ENCODE measurements around the gene TUBB6.

Gene TUBB6

GRCh38 chr18:12314591-12315305 lies 6.7 kb downstream of the TUBB6 start:
- POLR2A ChIA-PET, result interaction anchor here (1.0 to 1.2 kb wide), 2 partner anchors 10 to 63 kb away, joined by 3 to 4 read pairs; partner anchors contain the start of gene AFG3L2

GRCh38 chr18:12315490-12315889 lies 7.4 kb downstream of the TUBB6 start:
- no peak overlapping the region for H3K4me3 ChIP-seq (ENCODE audit: low read depth, low read length)
- no peak for TF ChIP-seq ZNF843 (tag by site-specific recombination; IDR thresholded peaks at IDR 0.05)
- TF ChIP-seq GLI2 (tag by site-specific recombination; IDR thresholded peaks at IDR 0.05; ENCODE audit: borderline replicate concordance, low read depth), result no peak
- no peak for TF ChIP-seq ZFP37 (tag by site-specific recombination; IDR thresholded peaks at IDR 0.05)
- TF ChIP-seq ZFP41 (tag by site-specific recombination; IDR thresholded peaks at IDR 0.05; ENCODE audit: borderline replicate concordance), result no peak
- no peak for TF ChIP-seq MYNN (tag by site-specific recombination; IDR thresholded peaks at IDR 0.05; ENCODE audit: borderline replicate concordance)
- TF ChIP-seq ZNF768 (tag by site-specific recombination; IDR thresholded peaks at IDR 0.05), result no peak
- no peak for TF ChIP-seq KLF7 (tag by site-specific recombination; IDR thresholded peaks at IDR 0.05; ENCODE audit: borderline replicate concordance)
- TF ChIP-seq ZNF391 (tag by site-specific recombination; IDR thresholded peaks at IDR 0.05; ENCODE audit: borderline replicate concordance, low read depth), result no peak
- no peak for TF ChIP-seq ZSCAN30 (tag by site-specific recombination; IDR thresholded peaks at IDR 0.05)
- TF ChIP-seq ZBTB17 (tag by site-specific recombination; IDR thresholded peaks at IDR 0.05), result no peak
- POLR2A ChIA-PET, result interaction anchor here (1.0 kb wide), 1 partner anchor 62 kb away, joined by 4 read pairs; the partner anchor contains the start of gene AFG3L2
- no peaks in the 10 kb centered on the region for H3K4me1 ChIP-seq (ENCODE audit: control insufficient read depth, insufficient read depth, low read length)
- H3K27ac ChIP-seq (ENCODE audit: extremely low read depth, low read depth, low read length), result no peak overlapping the region
- no peaks in the 10 kb centered on the region for H3K9me3 ChIP-seq (ENCODE audit: control insufficient read depth, insufficient read depth, low read depth, low read length)
- CTCF ChIA-PET, result interaction anchor here (1.1 to 12.6 kb wide), 2 partner anchors 12 to 44 kb away, joined by 4 to 101 read pairs; no protein-coding TSS in a partner anchor
- peaks cover 40 to 78% of the 10 kb centered on the region in 2 experiments for H3K36me3 ChIP-seq (ENCODE audit: control insufficient read depth in 2 of 2, insufficient read depth in 1 of 2, low read length in 2 of 2)

More at GRCh38 chr18:12314591-12315305, 6.7 kb downstream of the TUBB6 start:
- TF ChIP-seq SP2 (tag by site-specific recombination; IDR thresholded peaks at IDR 0.05), result no peak
- TF ChIP-seq ZNF449 (tag by site-specific recombination; IDR thresholded peaks at IDR 0.05), result no peak
- TF ChIP-seq ZNF776 (tag by site-specific recombination; IDR thresholded peaks at IDR 0.05; ENCODE audit: borderline replicate concordance), result no peak
- no peak for TF ChIP-seq ZNF26 (tag by site-specific recombination; IDR thresholded peaks at IDR 0.05)
- no peak for TF ChIP-seq ZNF248 (tag by site-specific recombination; IDR thresholded peaks at IDR 0.05)
- no peak for TF ChIP-seq GLI2 (tag by site-specific recombination; IDR thresholded peaks at IDR 0.05; ENCODE audit: borderline replicate concordance, low read depth)
- no peak for TF ChIP-seq ZNF335 (tag by site-specific recombination; conservative IDR thresholded peaks at IDR 0.05)
- TF ChIP-seq ZNF214 (tag by site-specific recombination; IDR thresholded peaks at IDR 0.05; ENCODE audit: borderline replicate concordance), result no peak
- TF ChIP-seq ZNF621 (tag by site-specific recombination; IDR thresholded peaks at IDR 0.05), result no peak
- TF ChIP-seq HOXA7 (CRISPR knock-in tag; IDR thresholded peaks at IDR 0.05; ENCODE audit: borderline replicate concordance), result no peak
- no peak for TF ChIP-seq INSM2 (tag by site-specific recombination; IDR thresholded peaks at IDR 0.05)
- TF ChIP-seq ZNF416 (tag by site-specific recombination; IDR thresholded peaks at IDR 0.05), result no peak
- TF ChIP-seq SETDB1 (IDR thresholded peaks at IDR 0.05; ENCODE audit: insufficient read length, low read length), result no peak
- no peak for TF ChIP-seq ZNF548 (tag by site-specific recombination; IDR thresholded peaks at IDR 0.05)
- no peak for TF ChIP-seq ZNF324 (tag by site-specific recombination; IDR thresholded peaks at IDR 0.05)
- TF ChIP-seq ZNF585B (tag by site-specific recombination; IDR thresholded peaks at IDR 0.05), result no peak
- TF ChIP-seq ZNF768 (tag by site-specific recombination; IDR thresholded peaks at IDR 0.05), result no peak
- TF ChIP-seq ZNF132 (tag by site-specific recombination; IDR thresholded peaks at IDR 0.05; ENCODE audit: borderline replicate concordance), result no peak
- TF ChIP-seq MZF1 (tag by site-specific recombination; IDR thresholded peaks at IDR 0.05; ENCODE audit: borderline replicate concordance), result no peak
- Histone ChIP-seq H3K9me3 (ENCODE audit: control insufficient read depth, insufficient read depth, low read depth, low read length) (no peaks in the 10 kb centered on the region), H3K4me1 (ENCODE audit: control insufficient read depth, insufficient read depth, low read length) (no peaks in the 10 kb centered on the region), H3K36me3 (ENCODE audit: control insufficient read depth in 2 of 2, insufficient read depth in 1 of 2, low read length in 2 of 2) (peaks cover 41 to 81% of the 10 kb centered on the region in 2 experiments), H3K27ac (ENCODE audit: extremely low read depth, low read depth, low read length) (no peak overlapping the region), H3K4me3 (ENCODE audit: low read depth, low read length) (no peak overlapping the region)
- CTCF ChIA-PET, result interaction anchor here (1.1 to 12.6 kb wide), 2 partner anchors 13 to 43 kb away, joined by 4 to 101 read pairs; no protein-coding TSS in a partner anchor
